K562 (cell line): Measurements from ENCODE around the gene PA2G4. TPM values are rescaled to one million over a fixed set of nuclear protein-coding genes. Genes with fewer than 3 reads are reported as not detected.
A peak's percentile ranks its signal among the peaks of the same experiment; 100 is the strongest.

ENCODE experiments used
- ATF1 ChIP-seq, 2 experiments: fragments of 450-650 bp in 1 of 2; IDR thresholded peaks; 2 replicates each; pipeline ENCODE4 v1.6.1; 2016; ENCODE audit warnings: missing compliant biosample characterization in 1 of 2, missing genetic modification characterization in 1 of 2
- CREB1 ChIP-seq, 2 experiments: sonication (generic) in 1 of 2; formaldehyde crosslinking in 1 of 2; IDR thresholded peaks; 2 replicates each; pipeline versions ENCODE4 v1.6.1 to v1.8.0; 2012 to 2022; ENCODE audit warnings: inconsistent platforms in 1 of 2, mild to moderate bottlenecking in 1 of 2, missing genetic modification reagents in 1 of 2, moderate library complexity in 1 of 2
- MGA ChIP-seq: fragments of 450-650 bp; IDR thresholded peaks from 2 replicates; pipeline ENCODE4 v1.6.1; 2016; ENCODE audit warnings: mild to moderate bottlenecking, moderate library complexity
- NR2F6 ChIP-seq: fragments of 450-650 bp; formaldehyde crosslinking; IDR thresholded peaks from 2 replicates; pipeline ENCODE4 v1.4.0; 2020; ENCODE audit warnings: mild to moderate bottlenecking
- PCBP2 ChIP-seq: fragments of 200-400 bp; formaldehyde crosslinking; IDR thresholded peaks from 2 replicates; pipeline ENCODE4 v1.6.1; 2018; ENCODE audit warnings: low read length, low read depth, mild to moderate bottlenecking, moderate library complexity; ENCODE audit not compliant: poor library complexity, severe bottlenecking
- RAD21 ChIP-seq, 2 experiments: fragments of 250-450 bp in 1 of 2; fragments of 450-650 bp in 1 of 2; sonication (Bioruptor Pico) in 1 of 2; formaldehyde crosslinking in 1 of 2; IDR thresholded peaks in 1 of 2; conservative IDR thresholded peaks in 1 of 2; 2 replicates each; pipeline versions ENCODE4 v1.4.0 to v1.8.0; 2020 to 2022; ENCODE audit warnings: mild to moderate bottlenecking in 2 of 2, moderate library complexity in 1 of 2
- RERE ChIP-seq: sonication (generic); formaldehyde crosslinking; IDR thresholded peaks from 2 replicates; pipeline ENCODE4 v1.8.0; 2023; ENCODE audit warnings: missing genetic modification reagents, mild to moderate bottlenecking, borderline replicate concordance
- ZNF764 ChIP-seq: fragments of 250-450 bp; sonication (Bioruptor Pico); IDR thresholded peaks from 2 replicates; pipeline ENCODE4 v1.4.0; 2020; ENCODE audit warnings: low read depth, mild to moderate bottlenecking, moderate library complexity
- polyA plus RNA-seq, 8 experiments: library from polyadenylated mRNA; depleted of rRNA in 4 of 8; stranded (reverse) in 5 of 8; unstranded in 3 of 8; fragments of >200 nt; fragmentation: Nextera tagmentation in 2 of 8; fragmentation: Illumina TruSeq in 1 of 8; extraction: Ambion mirVana in 2 of 8; extraction: Trizol in 1 of 8; gene quantifications; 2 replicates each; pipeline versions ENCODE4 v1.2.1 to v1.2.3, GENCODE V29; 2011 to 2014; ENCODE audit warnings: inconsistent platforms in 1 of 8, missing spikeins in 1 of 8
- total RNA-seq, 7 experiments: library from RNA; depleted of rRNA in 6 of 7; stranded (reverse); fragments of >200 nt in 6 of 7; fragmentation: Illumina TruSeq in 2 of 7; extraction: Trizol in 2 of 7; gene quantifications; 2 replicates each; pipeline versions ENCODE4 v1.2.1 to v1.2.3, GENCODE V29; 2011 to 2021; ENCODE audit warnings: low replicate concordance in 1 of 7

PA2G4 gene
- total and polyA plus RNA-seq, 9 of the 15 experiments (the other 6 are each of a cell fraction or from before 2014, with no cell fraction given): 230 to 925 (median 638) TPM

DNA sequence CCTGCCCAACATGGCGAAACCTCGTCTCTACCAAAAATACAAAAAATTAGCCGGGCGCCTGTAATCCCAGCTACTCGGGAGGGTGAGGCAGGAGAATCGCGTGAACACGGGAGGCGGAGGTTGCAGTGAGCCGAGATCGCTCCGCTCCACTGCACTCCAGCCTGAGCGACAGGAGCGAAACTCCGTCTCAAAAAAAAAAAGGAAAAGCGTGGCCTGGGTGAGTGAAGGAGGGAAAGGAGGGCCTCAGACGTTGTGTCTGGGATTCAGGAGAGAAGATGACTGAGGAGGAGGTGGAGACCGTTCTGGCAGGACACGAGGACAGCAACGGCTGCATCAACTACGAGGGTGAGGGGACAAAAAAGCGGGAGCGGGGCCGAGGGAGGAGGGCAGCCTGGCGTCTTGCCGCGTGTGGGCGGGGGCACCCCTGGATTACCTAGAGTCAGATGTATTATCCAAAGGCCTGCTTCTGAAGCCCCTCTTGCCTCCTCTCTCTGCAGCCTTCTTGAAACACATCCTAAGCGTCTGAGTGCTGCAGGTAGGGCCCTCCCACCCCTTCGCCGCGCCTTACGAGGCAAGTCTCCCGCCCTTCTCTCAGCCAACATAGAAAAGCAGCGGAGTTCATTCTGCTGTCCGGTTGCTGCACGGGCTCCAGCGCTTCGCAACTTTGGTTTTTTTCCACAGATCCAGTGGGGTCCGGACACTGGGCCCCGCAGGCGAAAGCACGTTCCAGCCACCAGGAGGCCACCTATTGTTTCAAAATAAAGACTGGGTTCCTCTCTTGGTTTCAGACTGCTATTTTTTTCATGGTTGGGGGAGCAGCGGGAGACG is 53.1 kb downstream of the PA2G4 start (continued):
- TF ChIP-seq NR2F6 (no peak), CREB1 (IDR thresholded peaks at IDR 0.05) (no peak), CREB1 (CRISPR knock-in tag; IDR thresholded peaks at IDR 0.05) (0 out of 2 replicates have a peak, but pooled peaks have one; percentile 37), RAD21 (CRISPR knock-in tag; conservative IDR thresholded peaks at IDR 0.05 in 1 of 2, IDR thresholded peaks at IDR 0.05 in 1 of 2) (peak; percentile 14 to 34; a peak in 1 of 4 replicates), ZNF764 (CRISPR knock-in tag) (no peak), RERE (CRISPR knock-in tag) (no peak), MGA (peak; percentile 86), ATF1 (CRISPR knock-in tag; IDR thresholded peaks at IDR 0.05) (no peak), ATF1 (tag; IDR thresholded peaks at IDR 0.05) (no peak), PCBP2 (no peak)
